NOMO-1 (cell line): ENCODE results near the gene SHTN1.
A peak's percentile ranks its signal among the peaks of the same experiment; 100 is the strongest.

Source experiments
- DNase-seq, 2 experiments: peaks; one replicate each; lab custom pipeline; 2025; ENCODE audit not compliant: unreplicated experiment in 2 of 2; lab: John Stamatoyannopoulos, UW

SHTN1 gene, protein sequence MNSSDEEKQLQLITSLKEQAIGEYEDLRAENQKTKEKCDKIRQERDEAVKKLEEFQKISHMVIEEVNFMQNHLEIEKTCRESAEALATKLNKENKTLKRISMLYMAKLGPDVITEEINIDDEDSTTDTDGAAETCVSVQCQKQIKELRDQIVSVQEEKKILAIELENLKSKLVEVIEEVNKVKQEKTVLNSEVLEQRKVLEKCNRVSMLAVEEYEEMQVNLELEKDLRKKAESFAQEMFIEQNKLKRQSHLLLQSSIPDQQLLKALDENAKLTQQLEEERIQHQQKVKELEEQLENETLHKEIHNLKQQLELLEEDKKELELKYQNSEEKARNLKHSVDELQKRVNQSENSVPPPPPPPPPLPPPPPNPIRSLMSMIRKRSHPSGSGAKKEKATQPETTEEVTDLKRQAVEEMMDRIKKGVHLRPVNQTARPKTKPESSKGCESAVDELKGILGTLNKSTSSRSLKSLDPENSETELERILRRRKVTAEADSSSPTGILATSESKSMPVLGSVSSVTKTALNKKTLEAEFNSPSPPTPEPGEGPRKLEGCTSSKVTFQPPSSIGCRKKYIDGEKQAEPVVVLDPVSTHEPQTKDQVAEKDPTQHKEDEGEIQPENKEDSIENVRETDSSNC

DNA sequence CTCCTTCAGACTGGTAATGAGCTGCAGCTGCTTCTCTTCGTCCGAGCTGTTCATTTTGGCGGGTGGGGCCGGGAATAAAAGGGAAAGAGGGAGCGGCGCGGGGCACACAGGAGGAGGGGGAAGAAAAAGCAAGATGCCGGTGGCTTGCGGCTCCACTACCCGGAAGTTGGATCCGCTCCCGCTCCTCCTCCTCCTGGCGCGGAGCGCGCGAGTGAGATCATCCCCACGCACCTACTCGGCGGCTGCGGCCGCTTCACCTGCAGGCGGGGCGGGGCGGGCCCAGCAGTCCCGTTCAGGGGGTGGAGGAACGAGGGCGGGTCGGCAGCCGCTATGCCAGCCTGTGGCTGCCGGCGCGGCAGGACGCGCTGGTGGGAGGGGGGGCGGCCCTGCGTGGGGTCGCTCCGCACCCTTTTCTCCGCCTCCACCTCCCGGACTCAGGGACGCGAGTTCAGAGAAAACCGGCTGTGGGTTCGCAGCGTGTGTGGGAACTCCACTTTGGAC, at the start of gene SHTN1:
Gene SHTN1 (minus strand): TSS at position 162 of the 501 bp plus-strand sequence. CDS start 108 bp downstream, at position 54.
- peak; percentile 26 to 36 for DNase-seq

DNA sequence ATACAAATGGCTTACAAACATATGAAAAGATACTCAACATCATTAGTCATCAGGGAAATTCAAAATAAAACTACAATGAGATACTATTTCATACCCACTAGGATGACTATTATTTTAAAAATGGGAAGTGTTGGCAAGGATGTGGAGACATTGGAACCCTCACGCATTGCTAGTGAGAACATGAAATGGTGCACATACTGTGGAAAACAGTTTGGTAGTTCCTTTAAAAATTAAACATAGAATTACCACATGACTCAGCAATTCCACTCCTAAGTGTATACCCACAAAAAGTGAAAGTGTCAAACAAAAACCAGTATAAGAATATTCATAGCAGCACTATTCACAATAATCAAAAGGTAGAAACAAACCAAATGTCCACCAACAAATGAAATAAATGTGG, 48.5 kb upstream of the SHTN1 start:
- DNase-seq, result no peak

DNA sequence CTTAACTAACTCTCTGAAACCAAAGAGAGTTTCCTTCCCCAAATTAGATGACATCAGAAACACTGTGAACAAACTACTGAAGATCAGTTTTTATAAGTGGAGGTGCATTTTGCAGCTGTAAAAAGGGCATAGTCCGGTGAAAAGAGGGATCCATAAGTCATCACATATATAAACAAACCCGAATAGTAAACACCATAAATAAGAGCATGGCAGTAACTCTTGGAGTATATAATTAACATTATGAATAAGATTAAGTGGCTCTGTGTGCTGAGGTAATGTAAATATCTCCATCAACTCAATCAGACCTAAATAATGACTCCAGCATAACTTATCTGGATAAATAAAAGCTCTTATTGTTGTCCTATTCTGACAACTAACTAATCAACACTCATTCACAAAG, 43.0 kb upstream of the SHTN1 start:
- no peak for DNase-seq

DNA sequence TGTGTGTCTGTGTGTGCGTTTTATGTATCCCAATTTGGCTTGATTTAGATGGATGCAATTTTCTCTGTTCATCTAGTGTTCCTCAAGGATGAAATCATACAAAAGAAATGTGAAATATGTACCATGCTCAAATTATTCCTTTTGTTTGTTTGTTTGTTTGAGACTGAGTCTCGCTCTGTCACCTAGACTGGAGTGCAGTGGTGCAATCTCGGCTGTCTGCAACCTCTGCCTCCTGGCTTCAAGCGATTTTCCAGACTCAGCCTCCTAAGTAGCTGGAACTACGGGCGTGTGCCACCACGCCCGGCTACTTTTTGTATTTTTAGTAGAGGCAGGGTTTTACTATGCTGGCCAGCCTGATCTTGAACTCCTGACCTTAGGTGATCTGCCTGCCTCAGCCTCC, 11.3 kb upstream of the SHTN1 start:
- no peak for DNase-seq

DNA sequence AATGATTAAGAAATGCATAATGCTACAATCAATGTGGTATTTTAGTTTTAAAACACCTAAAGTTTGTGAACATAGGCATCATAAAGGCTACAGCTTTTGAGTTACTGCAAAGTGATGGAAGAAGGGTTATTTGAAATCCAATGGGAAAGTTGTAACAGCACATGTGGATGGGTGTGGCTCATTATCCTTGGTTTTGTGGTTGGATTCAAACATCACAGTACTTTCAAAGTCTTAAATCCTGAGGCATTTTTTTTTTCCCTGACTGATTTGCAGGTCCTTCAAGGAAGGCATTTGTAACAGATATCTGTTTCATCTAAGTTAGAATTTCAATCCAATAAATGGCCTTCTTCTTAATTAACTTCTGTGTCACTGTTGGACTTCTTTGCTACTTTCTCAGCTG, 9.8 kb upstream of the SHTN1 start:
- no peak for DNase-seq

DNA sequence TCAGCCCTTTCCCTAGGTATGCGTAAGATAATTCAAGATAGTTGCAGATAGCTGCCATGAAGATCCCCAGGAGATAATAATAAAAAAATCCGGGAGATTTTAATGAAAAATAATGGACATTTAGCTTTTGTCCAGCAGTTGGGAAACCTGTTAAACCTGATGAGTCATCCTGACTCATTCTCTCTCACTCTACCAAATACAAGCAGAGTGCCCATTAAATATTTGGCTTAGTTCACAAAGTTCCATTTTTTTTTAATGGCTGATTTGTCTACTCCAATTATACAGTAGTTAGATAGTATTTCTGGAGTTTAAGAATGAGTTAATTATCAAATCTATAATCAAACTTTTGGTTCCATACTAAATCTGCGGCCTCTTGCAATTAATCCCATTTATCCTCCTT, 2.1 kb upstream of the SHTN1 start:
- no peak for DNase-seq

DNA sequence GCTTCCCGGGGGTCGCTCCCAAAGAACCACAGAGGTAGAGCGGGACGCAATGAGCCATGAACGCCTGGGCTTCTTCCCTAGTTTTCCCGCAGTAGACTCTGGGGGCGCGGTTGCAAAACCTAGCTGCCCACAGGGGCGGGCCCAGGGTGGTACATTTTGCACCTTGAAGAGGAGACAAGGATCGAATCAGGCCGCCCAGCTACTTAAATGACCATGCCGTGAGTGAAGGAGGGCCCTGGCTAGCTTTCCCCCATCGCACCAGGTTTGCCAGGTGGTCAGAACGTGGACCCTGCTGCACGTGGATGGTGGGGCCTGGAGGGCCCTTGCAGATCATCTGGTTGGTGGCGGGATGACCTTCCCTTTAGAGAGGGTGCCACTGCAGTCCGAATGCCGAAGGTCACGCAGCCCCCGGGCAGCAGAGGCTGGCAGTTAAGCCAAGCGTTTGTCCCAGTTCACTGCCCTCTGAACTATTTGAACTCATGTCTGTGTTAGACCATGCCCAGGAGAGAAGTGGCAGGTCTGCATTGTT, 604 bp upstream of the SHTN1 start:
- no peak for DNase-seq

DNA sequence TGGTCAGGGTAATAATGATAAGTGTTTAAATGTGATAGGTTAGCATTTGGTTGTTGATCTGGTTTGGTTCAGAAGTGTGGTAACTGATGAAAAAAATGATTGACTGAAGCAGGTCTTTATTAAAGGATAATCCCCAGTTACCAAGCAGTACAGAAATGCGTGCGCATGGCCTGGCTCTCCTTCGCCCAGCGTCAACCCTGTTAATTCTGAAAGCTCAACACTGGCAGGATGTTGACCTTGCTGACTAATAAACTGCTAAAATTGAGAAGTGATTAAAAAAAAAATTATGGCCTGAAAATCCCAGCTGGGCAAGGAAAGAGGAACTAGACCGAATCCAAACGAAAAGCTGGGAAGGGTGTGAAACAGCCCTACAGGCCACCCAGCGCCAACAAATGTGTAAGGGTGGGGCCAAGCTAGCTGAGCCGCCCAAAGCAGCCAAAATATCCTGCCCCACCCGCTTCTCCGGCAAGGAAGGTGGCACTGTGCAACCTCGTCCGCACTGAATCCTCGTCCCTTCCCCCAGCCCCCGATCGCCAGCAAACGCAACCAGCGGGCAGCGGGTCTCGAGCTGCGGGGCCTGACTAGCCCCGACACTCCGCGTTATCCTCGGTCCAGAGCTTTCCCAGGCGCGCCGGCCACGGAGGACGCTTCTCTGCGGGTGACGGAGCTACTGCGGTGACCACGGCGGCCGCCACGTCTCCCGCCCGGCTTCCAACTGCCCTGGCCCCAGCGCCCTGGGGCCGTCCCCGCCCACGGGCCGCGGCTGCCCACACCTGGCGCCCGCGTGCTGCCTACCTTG, 561 bp downstream of the SHTN1 start:
- peak; percentile 82 to 85 for DNase-seq

DNA sequence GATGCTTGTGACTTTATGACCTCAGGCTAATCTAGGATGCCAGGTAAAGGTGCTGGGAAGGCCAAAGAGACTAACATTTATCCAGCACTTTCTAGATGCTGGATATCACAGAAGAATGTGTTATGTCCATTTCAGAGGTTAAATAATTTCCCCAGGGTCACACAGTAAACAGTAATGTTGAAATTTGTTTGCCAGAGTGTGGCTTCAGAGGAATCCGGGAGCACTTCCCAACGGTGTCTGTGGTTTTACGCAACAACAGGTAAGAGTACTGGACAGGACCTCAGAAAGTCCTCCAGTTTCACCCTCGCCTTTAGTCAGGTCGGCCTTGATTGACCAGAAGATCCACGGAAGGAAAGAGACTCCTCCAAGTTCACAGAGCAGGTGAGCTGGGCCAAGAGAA, 1.7 kb downstream of the SHTN1 start:
- no peak for DNase-seq

DNA sequence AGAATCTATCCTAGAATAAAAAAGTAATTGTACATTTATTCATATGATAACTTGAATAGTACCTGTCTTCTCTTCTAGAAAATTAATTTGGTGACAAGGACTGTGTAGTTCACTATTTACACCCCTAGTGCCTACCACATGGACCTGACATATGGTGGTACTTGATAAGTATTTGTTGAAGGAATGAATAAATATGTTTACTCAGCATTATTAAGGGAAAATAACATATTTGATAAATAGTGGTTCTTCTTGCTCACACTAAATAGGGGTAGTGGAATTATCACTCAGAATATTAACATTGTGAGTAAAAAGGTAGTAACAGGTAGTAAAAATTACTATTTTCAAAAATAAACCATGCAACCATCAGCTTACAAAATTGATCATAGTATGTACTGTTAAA, 2.8 kb downstream of the SHTN1 start:
- no peak for DNase-seq

DNA sequence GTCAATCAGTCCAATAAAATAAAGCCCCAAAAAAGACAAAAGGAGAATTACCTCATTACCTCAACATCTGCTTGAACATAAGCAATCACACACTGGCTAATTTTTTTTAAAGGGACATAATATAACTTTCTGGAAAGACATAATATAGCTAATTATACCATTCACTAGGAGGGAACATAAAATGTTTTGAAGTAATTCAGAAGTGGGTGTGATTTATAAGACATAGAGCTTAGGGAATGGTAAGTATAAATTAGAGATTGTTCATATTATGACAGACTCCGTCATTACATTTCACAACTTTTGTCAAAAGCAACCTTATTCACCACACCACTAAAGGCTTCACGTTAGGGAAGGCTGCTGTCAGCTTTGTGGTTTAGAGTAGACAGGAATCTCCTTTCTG, 3.8 kb downstream of the SHTN1 start:
- peak; percentile 12 to 78 for DNase-seq

DNA sequence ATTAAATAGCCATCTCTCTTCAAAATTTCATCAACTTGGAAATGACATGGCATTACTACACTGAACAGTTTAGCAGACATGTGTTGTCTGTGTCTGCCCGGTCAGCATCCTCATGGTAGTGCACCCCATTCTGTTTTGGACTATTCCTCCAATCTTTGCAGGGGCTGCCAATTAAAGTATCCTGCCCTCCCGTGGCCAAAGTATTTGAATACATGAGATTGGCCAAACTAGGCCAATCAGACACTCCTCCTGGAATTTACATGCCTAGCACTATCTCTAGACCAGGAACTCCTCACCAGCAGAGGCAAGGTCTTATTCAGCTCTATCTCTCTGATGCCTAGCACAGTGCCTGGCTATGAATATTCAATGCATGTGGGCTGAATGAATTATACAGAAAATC, 4.4 kb downstream of the SHTN1 start:
- DNase-seq, result no peak

DNA sequence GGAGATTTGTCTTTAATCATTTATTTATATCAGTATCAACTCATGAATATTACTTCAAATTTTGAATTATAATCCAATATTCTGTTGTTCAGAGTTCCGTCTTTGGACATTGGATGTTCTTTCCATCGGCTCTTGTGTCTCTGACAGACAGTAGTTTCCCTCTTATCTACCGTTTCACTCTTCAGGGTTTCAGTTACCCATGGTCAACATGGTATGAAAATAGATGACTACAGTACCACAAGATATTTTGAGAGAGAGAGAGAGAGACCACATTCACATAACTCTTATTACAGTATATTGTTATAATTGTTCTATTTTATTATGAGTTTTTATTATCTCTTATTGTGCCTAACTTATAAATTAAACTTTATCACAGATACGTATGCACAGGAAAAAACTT, 6.8 kb downstream of the SHTN1 start:
- no peak for DNase-seq

DNA sequence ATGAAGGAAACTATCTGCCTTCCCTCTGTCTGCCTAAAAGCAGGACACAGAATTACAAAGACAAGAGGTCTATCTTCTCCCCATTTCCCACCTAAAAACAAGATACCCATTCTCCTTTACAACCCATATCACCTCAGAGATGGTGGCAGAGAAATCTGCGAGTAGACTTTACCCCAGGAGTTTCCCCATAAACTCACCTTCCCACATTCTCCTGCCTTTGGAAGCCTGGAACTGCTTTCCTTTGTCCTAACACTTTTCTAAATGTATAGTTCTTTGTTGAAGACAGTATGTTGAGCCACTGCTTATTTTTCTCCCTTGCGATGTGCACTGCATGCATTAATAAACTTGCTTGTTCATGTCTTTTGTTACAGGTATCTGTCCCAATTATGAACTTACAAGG, 8.0 kb downstream of the SHTN1 start:
- no peak for DNase-seq

DNA sequence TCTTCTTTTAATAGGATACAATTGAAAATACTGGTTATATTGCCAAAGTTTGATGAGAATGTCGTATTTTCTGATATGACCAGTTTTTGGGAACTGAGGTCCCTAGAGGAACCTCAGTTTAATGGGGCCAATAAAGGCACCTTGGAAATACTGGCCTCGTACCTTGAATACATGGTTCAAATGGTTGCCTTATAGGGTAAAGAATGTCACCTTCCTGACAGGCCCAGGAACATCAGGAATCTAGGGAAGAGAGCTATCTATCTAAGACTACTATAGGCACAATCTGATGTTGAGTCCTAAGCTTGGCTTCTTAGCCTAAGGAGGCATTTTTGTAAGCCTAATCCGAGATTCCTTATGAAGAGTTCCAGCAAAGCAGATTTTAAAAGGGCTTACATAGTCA, 9.3 kb downstream of the SHTN1 start:
- no peak for DNase-seq

DNA sequence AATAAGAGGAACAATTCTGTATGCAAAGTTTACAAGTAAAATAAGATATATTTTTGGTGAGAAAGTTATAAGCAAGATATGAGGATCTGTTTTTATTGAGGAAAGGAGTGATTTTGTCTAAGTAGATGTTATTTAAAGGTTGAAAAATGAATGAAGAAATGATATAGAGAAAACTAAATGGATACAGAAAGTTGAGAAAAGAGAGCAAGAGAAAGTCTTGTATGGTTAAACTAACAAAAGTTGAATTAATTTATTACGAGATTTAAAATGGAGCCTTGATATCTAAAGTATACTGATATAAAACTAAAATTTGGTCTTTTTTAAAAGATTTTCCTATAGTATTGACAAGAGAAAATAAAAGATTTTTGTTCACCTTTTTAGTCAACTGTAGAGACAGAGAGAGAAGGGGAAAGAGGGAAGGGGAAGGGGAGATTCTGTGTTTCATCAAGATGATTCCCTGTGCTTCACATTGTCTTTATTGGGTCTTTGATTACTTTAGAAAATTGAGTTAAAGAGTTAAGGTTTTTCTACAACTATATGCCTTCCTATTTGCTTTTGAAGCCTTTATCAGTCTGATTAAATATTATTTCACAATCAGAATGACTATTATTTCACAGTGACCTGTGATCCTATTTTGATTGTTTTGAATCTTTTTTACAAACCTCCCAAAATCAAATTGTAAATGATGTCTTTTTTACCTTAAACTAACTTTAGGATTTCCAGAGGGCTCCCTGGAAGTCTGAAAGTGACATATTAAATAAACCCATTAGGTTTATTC, 10.7 kb downstream of the SHTN1 start:
- DNase-seq, result no peak

DNA sequence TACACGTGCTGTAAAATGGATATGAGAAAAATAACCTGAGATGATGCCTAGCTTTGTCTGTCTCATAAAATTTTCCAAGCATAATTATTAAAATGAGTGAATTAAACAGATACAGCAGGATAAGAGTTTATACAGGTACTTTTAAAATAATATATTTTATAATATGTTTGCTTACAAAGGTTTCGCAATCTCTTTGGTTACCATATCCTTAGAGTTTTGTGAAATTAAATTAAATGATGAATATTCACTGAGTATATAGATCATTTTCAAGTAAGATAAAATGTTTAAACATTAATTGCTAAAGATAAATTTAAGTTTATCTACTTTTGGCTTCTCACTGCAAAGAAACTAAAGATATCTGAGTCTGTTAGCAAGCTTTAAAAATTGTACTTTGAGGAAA, 11.4 kb downstream of the SHTN1 start:
- no peak for DNase-seq

DNA sequence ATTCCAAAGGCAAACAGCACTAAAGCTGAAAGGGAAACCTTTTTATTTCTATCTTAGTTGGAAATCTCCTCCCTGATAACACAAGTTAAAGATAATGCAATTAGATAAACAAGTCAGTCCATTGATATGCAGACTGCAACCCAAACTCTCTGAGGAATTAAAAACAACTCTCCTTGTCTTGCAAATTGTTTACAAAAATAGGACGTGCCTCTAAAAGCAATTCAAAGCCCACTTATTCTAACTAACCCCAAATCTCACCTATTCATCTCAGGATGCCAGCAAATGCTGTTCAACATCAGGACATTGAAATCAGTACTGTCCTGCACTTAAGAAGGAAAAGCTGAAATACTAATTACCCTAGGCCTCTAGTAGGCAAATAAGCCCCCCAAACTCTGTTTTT, 12.8 kb downstream of the SHTN1 start:
- no peak for DNase-seq

DNA sequence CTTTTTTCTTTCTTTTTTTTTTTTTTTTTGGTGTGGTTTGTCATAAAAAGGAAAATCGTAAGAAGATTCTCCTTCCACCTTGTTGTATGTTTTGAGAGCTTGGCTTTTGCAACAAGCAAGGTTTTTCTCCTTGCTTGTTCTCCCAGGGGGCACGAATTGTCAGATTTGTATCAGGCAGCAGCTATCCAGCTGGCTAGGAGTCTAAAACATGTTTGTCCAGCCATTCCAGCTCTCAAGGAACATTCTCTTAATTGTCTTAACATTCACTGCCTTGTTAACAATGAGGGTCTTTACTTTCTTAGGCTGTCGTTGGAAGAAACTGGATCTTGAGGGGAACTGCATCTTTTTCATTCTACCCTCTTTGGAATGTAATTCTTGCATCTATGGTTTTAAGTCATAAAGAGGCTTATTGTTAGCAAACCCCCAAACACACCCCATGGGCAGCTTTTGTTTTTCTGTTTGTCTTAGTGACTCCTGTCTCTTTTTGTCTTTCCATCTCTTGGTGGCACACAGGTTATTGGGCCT, 14.6 kb downstream of the SHTN1 start:
- no peak for DNase-seq

DNA sequence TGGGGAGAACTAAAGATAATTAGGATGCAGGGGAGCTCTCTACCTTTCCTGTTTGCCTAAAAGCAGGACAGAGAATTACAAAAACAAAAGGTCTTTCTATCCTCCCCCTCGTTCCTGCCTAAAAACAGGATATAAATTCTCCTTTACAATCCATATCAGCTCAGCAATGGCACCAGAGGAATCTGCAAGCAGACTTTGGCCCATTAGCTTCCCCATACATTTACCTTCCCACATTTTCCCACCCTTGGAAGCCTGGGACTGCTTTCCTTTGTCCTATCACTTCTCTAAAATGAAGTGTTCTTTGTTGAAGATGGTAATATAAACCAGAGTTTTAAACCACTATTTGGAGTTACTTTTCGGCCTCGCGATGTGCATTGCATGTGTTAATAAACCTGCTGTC, 15.5 kb downstream of the SHTN1 start:
- no peak for DNase-seq
